GM12878 (cell line): ENCODE results near the gene TLCD2. TPM values are rescaled to one million over a fixed set of nuclear protein-coding genes. Genes with fewer than 3 reads are reported as not detected.

Experiments
- BACH1 ChIP-seq: fragments of 450-650 bp; IDR thresholded peaks from 2 replicates; pipeline ENCODE4 v1.6.1; 2017; ENCODE audit warnings: mild to moderate bottlenecking, borderline replicate concordance
- E4F1 ChIP-seq: fragments of 450-650 bp; IDR thresholded peaks from 2 replicates; pipeline ENCODE4 v1.6.1; 2018; ENCODE audit warnings: borderline replicate concordance, mild to moderate bottlenecking; ENCODE audit not compliant: partially characterized antibody
- ETV6 ChIP-seq, 2 experiments: fragments of 450-650 bp in 1 of 2; IDR thresholded peaks in 1 of 2; conservative IDR thresholded peaks in 1 of 2; 2 replicates each; pipeline ENCODE4 v1.6.1; 2014; ENCODE audit warnings: antibody characterized with exemption in 1 of 2, borderline replicate concordance in 1 of 2, low read depth in 1 of 2, mild to moderate bottlenecking in 1 of 2, moderate library complexity in 1 of 2
- IKZF1 ChIP-seq: fragments of 450-650 bp; conservative IDR thresholded peaks from 2 replicates; pipeline ENCODE4 v1.6.1; 2017; ENCODE audit warnings: antibody characterized with exemption, mild to moderate bottlenecking
- IRF3 ChIP-seq: fragments of 450-650 bp; IDR thresholded peaks from 2 replicates; pipeline ENCODE4 v1.6.1; 2014; ENCODE audit warnings: mild to moderate bottlenecking
- NFIC ChIP-seq: IDR thresholded peaks from 2 replicates; pipeline ENCODE4 v1.6.1; 2012; ENCODE audit warnings: low read depth, mild to moderate bottlenecking, inconsistent platforms, low read length, moderate library complexity
- NRF1 ChIP-seq: conservative IDR thresholded peaks from 2 replicates; pipeline ENCODE4 v1.6.1; 2011; ENCODE audit warnings: mild to moderate bottlenecking, low read depth, low read length, improper control_type of control experiment
- RAD21 ChIP-seq: IDR thresholded peaks from 2 replicates; pipeline ENCODE4 v1.6.1; 2011; ENCODE audit warnings: mild to moderate bottlenecking, low read depth, low read length, moderate library complexity; ENCODE audit not compliant: insufficient read depth
- RB1 ChIP-seq: fragments of 450-650 bp; formaldehyde crosslinking; IDR thresholded peaks from 2 replicates; pipeline ENCODE4 v1.6.1; 2017; ENCODE audit warnings: mild to moderate bottlenecking, borderline replicate concordance
- RCOR1 ChIP-seq: conservative IDR thresholded peaks from 2 replicates; pipeline ENCODE4 v1.6.1; 2012; ENCODE audit warnings: low read depth, low read length, improper control_type of control experiment
- TAF1 ChIP-seq: IDR thresholded peaks from 2 replicates; pipeline ENCODE4 v1.6.1; 2011; ENCODE audit warnings: mild to moderate bottlenecking, low read depth, low read length, borderline replicate concordance
- ZBTB4 ChIP-seq: fragments of 450-650 bp; formaldehyde crosslinking; IDR thresholded peaks from 2 replicates; pipeline ENCODE4 v1.4.0; 2022; ENCODE audit warnings: mild to moderate bottlenecking, moderate library complexity
- ZNF687 ChIP-seq: fragments of 450-650 bp; IDR thresholded peaks from 2 replicates; pipeline ENCODE4 v1.6.1; 2017; ENCODE audit warnings: mild to moderate bottlenecking, moderate library complexity
- polyA plus RNA-seq, 11 experiments: library from polyadenylated mRNA; depleted of rRNA in 4 of 11; unstranded in 6 of 11; stranded (reverse) in 5 of 11; fragments of >200 nt; fragmentation: Nextera tagmentation in 4 of 11; fragmentation: Illumina TruSeq in 1 of 11; extraction: Ambion mirVana in 4 of 11; extraction: Trizol in 1 of 11; gene quantifications; 1 replicate in 1 of 11; 2 replicates in 10 of 11; pipeline versions ENCODE4 v1.2.1 to v1.2.3, GENCODE V29; 2011 to 2016; ENCODE audit warnings: inconsistent platforms in 2 of 11, missing spikeins in 2 of 11, low read depth in 1 of 11
- total RNA-seq, 4 experiments: library from RNA; depleted of rRNA in 3 of 4; stranded (reverse); fragments of >200 nt in 3 of 4; fragmentation: Illumina TruSeq in 1 of 4; extraction: Trizol in 1 of 4; gene quantifications; 2 replicates each; pipeline versions ENCODE4 v1.2.1 to v1.2.3, GENCODE V29; 2013 to 2021

Gene TLCD2
- total and polyA plus RNA-seq, 10 of the 15 experiments (the other 5 are each of a cell fraction or from before 2014, with no cell fraction given), result 0.02 to 0.15 (median 0.05) TPM; not detected in 2

- no peak for TF ChIP-seq ZBTB4
- no peak for TF ChIP-seq E4F1
- no peak for TF ChIP-seq RAD21
- no peak for TF ChIP-seq RCOR1
- no peak for TF ChIP-seq BACH1
- no peak for TF ChIP-seq RB1
- TF ChIP-seq IKZF1, result 0 out of 2 replicates have a peak, but pooled peaks have one; percentile 19
- peak; percentile 43; the same call in 1 of the 2 replicates for TF ChIP-seq ZNF687
- no peak for TF ChIP-seq ETV6 (conservative IDR thresholded peaks at IDR 0.05 in 1 of 2, IDR thresholded peaks at IDR 0.05 in 1 of 2; ENCODE audit: borderline replicate concordance in 1 of 2, low read depth in 1 of 2)
- TF ChIP-seq IRF3, result no peak
- no peak for TF ChIP-seq TAF1
- no peak for TF ChIP-seq NRF1
- no peak for TF ChIP-seq NFIC
These were observed 42.5 kb upstream of the TLCD2 start (continued) for GRCh38 chr17:1752425-1753262.
